GM15510 (cell line): ENCODE data around the gene NPFF.

Experiments used
- POLR2A ChIP-seq: IDR thresholded peaks from 3 replicates; pipeline ENCODE4 v1.6.1; 2011; ENCODE audit warnings: borderline replicate concordance; ENCODE audit not compliant: insufficient read length; ENCODE audit errors: extremely low read depth

NPFF gene

GRCh38 chr12:53485955-53486735 lies 21.1 kb downstream of the NPFF start:
- no peak for TF ChIP-seq POLR2A

- TF ChIP-seq POLR2A, result no peak
Observed at GRCh38 chr12:53484686-53485575, 22.4 kb downstream of the NPFF start.

GRCh38 chr12:53483979-53484377 lies 23.3 kb downstream of the NPFF start:
- no peak for TF ChIP-seq POLR2A

GRCh38 chr12:53483225-53483978 lies 23.9 kb downstream of the NPFF start:
- no peak for TF ChIP-seq POLR2A

- TF ChIP-seq POLR2A, result no peak
Observed at GRCh38 chr12:53482626-53483168, 24.6 kb downstream of the NPFF start.

GRCh38 chr12:53481939-53482586 lies 25.2 kb downstream of the NPFF start:
- no peak for TF ChIP-seq POLR2A

- no peak for TF ChIP-seq POLR2A
Observed at GRCh38 chr12:53480491-53481442, 26.5 kb downstream of the NPFF start.

- TF ChIP-seq POLR2A, result no peak
Observed at GRCh38 chr12:53479331-53479730, 28.0 kb downstream of the NPFF start.

- no peak for TF ChIP-seq POLR2A
Observed at GRCh38 chr12:53478865-53479264, 28.4 kb downstream of the NPFF start.

- TF ChIP-seq POLR2A, result no peak
Observed at GRCh38 chr12:53476769-53477209, 30.5 kb downstream of the NPFF start.

- no peak for TF ChIP-seq POLR2A
Observed at GRCh38 chr12:53474819-53475218, 32.5 kb downstream of the NPFF start.

GRCh38 chr12:53474077-53474476 lies 33.2 kb downstream of the NPFF start:
- no peak for TF ChIP-seq POLR2A

- TF ChIP-seq POLR2A, result no peak
Observed at GRCh38 chr12:53472056-53472582, 35.2 kb downstream of the NPFF start.

GRCh38 chr12:53468282-53468681 lies 39.0 kb downstream of the NPFF start:
- TF ChIP-seq POLR2A, result no peak

- no peak for TF ChIP-seq POLR2A
Observed at GRCh38 chr12:53467880-53468279, 39.4 kb downstream of the NPFF start.
